ENCODE data around the gene ITPR1.

ITPR1 gene

DNA sequence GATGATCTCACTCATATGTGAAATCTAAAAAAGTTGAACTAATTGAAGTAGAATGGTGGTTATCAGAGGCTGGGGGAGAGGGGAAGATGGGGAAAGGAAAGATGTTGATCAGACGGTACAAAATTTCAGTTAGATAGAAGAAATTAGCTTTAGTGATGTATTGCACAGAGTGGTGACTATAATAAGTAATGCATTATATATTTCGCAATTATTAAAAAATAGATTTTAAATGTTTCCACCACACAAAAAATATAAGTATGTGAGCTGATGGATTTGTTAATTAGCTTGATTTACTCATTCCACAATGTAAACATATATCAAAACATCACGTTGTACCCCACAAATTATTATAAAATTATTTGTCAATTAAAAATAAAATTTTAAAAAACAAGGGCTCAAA is 34.2 kb upstream of the ITPR1 start:
- Histone ChIP-seq H3K36me3 (ENCODE audit: control insufficient read depth in 2 of 2, insufficient read depth in 1 of 2, low read length in 2 of 2) (no peaks in the 10 kb centered on the region), H3K4me1 (ENCODE audit: control insufficient read depth, insufficient read depth, low read length) (no peaks in the 10 kb centered on the region), H3K27ac (ENCODE audit: extremely low read depth, low read depth, low read length) (no peak overlapping the region), H3K4me3 (ENCODE audit: low read depth, low read length) (no peak overlapping the region), H3K9me3 (ENCODE audit: control insufficient read depth, insufficient read depth, low read depth, low read length) (no peaks in the 10 kb centered on the region)
- ChIA-PET CTCF (interaction anchor here (0.7 kb wide), 1 partner anchor 12 kb away, joined by 4 read pairs; no protein-coding TSS in a partner anchor), POLR2A (no interaction called here)
- TF ChIP-seq, protein P1, sequence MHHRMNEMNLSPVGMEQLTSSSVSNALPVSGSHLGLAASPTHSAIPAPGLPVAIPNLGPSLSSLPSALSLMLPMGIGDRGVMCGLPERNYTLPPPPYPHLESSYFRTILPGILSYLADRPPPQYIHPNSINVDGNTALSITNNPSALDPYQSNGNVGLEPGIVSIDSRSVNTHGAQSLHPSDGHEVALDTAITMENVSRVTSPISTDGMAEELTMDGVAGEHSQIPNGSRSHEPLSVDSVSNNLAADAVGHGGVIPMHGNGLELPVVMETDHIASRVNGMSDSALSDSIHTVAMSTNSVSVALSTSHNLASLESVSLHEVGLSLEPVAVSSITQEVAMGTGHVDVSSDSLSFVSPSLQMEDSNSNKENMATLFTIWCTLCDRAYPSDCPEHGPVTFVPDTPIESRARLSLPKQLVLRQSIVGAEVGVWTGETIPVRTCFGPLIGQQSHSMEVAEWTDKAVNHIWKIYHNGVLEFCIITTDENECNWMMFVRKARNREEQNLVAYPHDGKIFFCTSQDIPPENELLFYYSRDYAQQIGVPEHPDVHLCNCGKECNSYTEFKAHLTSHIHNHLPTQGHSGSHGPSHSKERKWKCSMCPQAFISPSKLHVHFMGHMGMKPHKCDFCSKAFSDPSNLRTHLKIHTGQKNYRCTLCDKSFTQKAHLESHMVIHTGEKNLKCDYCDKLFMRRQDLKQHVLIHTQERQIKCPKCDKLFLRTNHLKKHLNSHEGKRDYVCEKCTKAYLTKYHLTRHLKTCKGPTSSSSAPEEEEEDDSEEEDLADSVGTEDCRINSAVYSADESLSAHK (tag by site-specific recombination; IDR thresholded peaks at IDR 0.05): no peak
- TF ChIP-seq ZNF302 (tag by site-specific recombination; IDR thresholded peaks at IDR 0.05; ENCODE audit: low read depth) (no peak), PRDM6 (tag by site-specific recombination; IDR thresholded peaks at IDR 0.05) (no peak), ZNF138 (tag by site-specific recombination; IDR thresholded peaks at IDR 0.05; ENCODE audit: borderline replicate concordance) (no peak), ZNF677 (tag by site-specific recombination; IDR thresholded peaks at IDR 0.05) (no peak), ZNF148 (tag by site-specific recombination; IDR thresholded peaks at IDR 0.05; ENCODE audit: borderline replicate concordance) (no peak), PRDM10 (tag by site-specific recombination; IDR thresholded peaks at IDR 0.05) (no peak), ZNF610 (tag by site-specific recombination; IDR thresholded peaks at IDR 0.05; ENCODE audit: borderline replicate concordance) (no peak), ZNF394 (tag by site-specific recombination; IDR thresholded peaks at IDR 0.05; ENCODE audit: borderline replicate concordance) (no peak)

- ChIA-PET CTCF (no interaction called here), POLR2A (no interaction called here)
- Histone ChIP-seq H3K4me1 (ENCODE audit: control insufficient read depth, insufficient read depth, low read length) (no peaks in the 10 kb centered on the region), H3K36me3 (ENCODE audit: control insufficient read depth in 2 of 2, insufficient read depth in 1 of 2, low read length in 2 of 2) (no peaks in the 10 kb centered on the region), H3K4me3 (ENCODE audit: low read depth, low read length) (no peak overlapping the region), H3K9me3 (ENCODE audit: control insufficient read depth, insufficient read depth, low read depth, low read length) (no peaks in the 10 kb centered on the region), H3K27ac (ENCODE audit: extremely low read depth, low read depth, low read length) (no peak overlapping the region)
- TF ChIP-seq ZNF202 (tag by site-specific recombination; IDR thresholded peaks at IDR 0.05; ENCODE audit: borderline replicate concordance) (no peak), ZNF558 (tag by site-specific recombination; IDR thresholded peaks at IDR 0.05) (no peak), ZFP37 (tag by site-specific recombination; IDR thresholded peaks at IDR 0.05) (no peak), ZNF513 (tag by site-specific recombination; IDR thresholded peaks at IDR 0.05) (no peak), ZNF792 (tag by site-specific recombination; IDR thresholded peaks at IDR 0.05) (no peak), ZNF660 (tag by site-specific recombination; IDR thresholded peaks at IDR 0.05) (no peak), REPIN1 (tag by site-specific recombination; IDR thresholded peaks at IDR 0.05; ENCODE audit: low read depth) (no peak), ZNF221 (tag by site-specific recombination; IDR thresholded peaks at IDR 0.05; ENCODE audit: borderline replicate concordance) (no peak), KLF8 (tag by site-specific recombination; IDR thresholded peaks at IDR 0.05) (no peak), ZNF157 (tag by site-specific recombination; IDR thresholded peaks at IDR 0.05) (no peak), ZNF26 (tag by site-specific recombination; IDR thresholded peaks at IDR 0.05) (no peak), OSR2 (tag by site-specific recombination; IDR thresholded peaks at IDR 0.05) (no peak), ZIC2 (tag by site-specific recombination; IDR thresholded peaks at IDR 0.05) (no peak)
Observed at GRCh38 chr3:4460334-4460733, 32.8 kb upstream of the ITPR1 start.

All from HEK293 (cell line).